ENCODE results near the gene PLXNB1. TPM values are rescaled to one million over a fixed set of nuclear protein-coding genes. Genes with fewer than 3 reads are reported as not detected.

PLXNB1 gene
- total RNA-seq, 8 experiments from 2014 or later, result 20.1 to 54.4 (median 34.7) TPM

- in situ Hi-C loops (cut with MboI; ENCODE audit: low pct_unique_long_range_greater_than_20kb in 2 of 9, low sequenced_read_pairs in 9 of 9, unreplicated experiment in 9 of 9), result loop anchor here in 1 of 9 experiments (10.0 kb wide), 1 partner anchor 84 kb away; no protein-coding TSS in a partner anchor
- no peak for ATAC-seq (replicated peaks in 6 of 8)
- H3K4me3 ChIP-seq, result no peak overlapping the region
- WGBS, 10 experiments, result 90 to 100% (median 98%) methylated on average over 1 to 3 of the region's 3 CpGs; no CpG with 5 or more reads in 4 of the 10 experiments
- H3K27ac ChIP-seq, result no peak overlapping the region
- H3K4me1 ChIP-seq (replicated peaks in 1 of 2), result peaks cover 4 to 7% of the 10 kb centered on the region in 2 donors
Observed at GRCh38 chr3:48460517-48460902, 30.6 kb upstream of the PLXNB1 start.

GRCh38 chr3:48459773-48460516 lies 30.1 kb upstream of the PLXNB1 start:
- 90 to 100% (median 100%) methylated on average over 2 to 3 of the region's 7 CpGs; no CpG with 5 or more reads in 7 of the 10 experiments for WGBS, 10 experiments
- in situ Hi-C loops (cut with MboI; ENCODE audit: low pct_unique_long_range_greater_than_20kb in 2 of 9, low sequenced_read_pairs in 9 of 9, unreplicated experiment in 9 of 9), result loop anchor here in 1 of 9 experiments (10.0 kb wide), 1 partner anchor 85 kb away; no protein-coding TSS in a partner anchor
- ATAC-seq (replicated peaks in 6 of 8), result no peak

GRCh38 chr3:48459331-48459730 lies 29.4 kb upstream of the PLXNB1 start:
- Histone ChIP-seq H3K27ac (no peak overlapping the region), H3K4me1 (replicated peaks in 1 of 2) (no peaks in the 10 kb centered on the region), H3K4me3 (no peak overlapping the region)
- no peak for ATAC-seq (replicated peaks in 6 of 8)
- WGBS, 10 experiments, result 72 to 93% (median 83%) methylated on average over 1 to 3 of the region's 3 CpGs; no CpG with 5 or more reads in 6 of the 10 experiments
- in situ Hi-C loops (cut with MboI; ENCODE audit: low pct_unique_long_range_greater_than_20kb in 2 of 9, low sequenced_read_pairs in 9 of 9, unreplicated experiment in 9 of 9), result no loop called here

More at GRCh38 chr3:48459773-48460516, 30.1 kb upstream of the PLXNB1 start:
- peaks cover under 1 to 3% of the 10 kb centered on the region in 2 donors for H3K4me1 ChIP-seq (replicated peaks in 1 of 2)
- H3K27ac ChIP-seq, result no peak overlapping the region
- H3K4me3 ChIP-seq, result no peak overlapping the region

DNA sequence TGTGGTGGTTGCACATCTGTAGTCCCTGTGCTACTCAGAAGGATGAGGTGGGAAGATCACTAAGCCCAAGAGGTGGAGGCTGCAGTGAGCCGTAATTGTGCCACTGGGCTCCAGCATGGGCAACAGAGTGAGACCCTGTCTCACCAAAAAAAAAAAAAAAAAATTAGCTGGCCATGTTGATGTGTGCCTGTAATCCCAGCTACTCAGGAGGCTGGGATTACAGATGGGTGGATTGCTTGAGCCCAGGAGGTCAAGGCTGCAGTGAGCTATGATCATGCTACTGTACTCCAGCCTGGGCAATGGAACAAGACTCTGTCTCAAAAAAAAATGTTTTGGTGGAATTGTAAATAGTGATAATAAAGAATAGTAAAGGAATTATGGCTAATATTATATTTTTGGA lies 26.6 kb upstream of the PLXNB1 start:
- WGBS, 10 experiments, result 100% methylated on average over 1 of the region's 1 CpG; no CpG with 5 or more reads in 6 of the 10 experiments
- ATAC-seq (replicated peaks in 6 of 8), result no peak
- no peaks in the 10 kb centered on the region for H3K4me1 ChIP-seq (replicated peaks in 1 of 2)
- in situ Hi-C loops (cut with MboI; ENCODE audit: low pct_unique_long_range_greater_than_20kb in 2 of 9, low sequenced_read_pairs in 9 of 9, unreplicated experiment in 9 of 9), result no loop called here
- no peak overlapping the region for H3K27ac ChIP-seq
- H3K4me3 ChIP-seq, result no peak overlapping the region

GRCh38 chr3:48451270-48451669 lies 21.4 kb upstream of the PLXNB1 start:
- ATAC-seq (replicated peaks in 6 of 8), result no peak
- WGBS, 10 experiments, result 100% methylated on average over 1 of the region's 1 CpG; no CpG with 5 or more reads in 7 of the 10 experiments
- H3K4me3 ChIP-seq, result no peak overlapping the region
- in situ Hi-C loops (cut with MboI; ENCODE audit: low pct_unique_long_range_greater_than_20kb in 2 of 9, low sequenced_read_pairs in 9 of 9, unreplicated experiment in 9 of 9), result no loop called here
- peaks cover 8 to 13% of the 10 kb centered on the region in 2 donors for H3K4me1 ChIP-seq (replicated peaks in 1 of 2)
- no peak overlapping the region for H3K27ac ChIP-seq

GRCh38 chr3:48446425-48447193 lies 16.7 kb upstream of the PLXNB1 start, which contains the start of gene ATRIP:
Gene ATRIP, plus strand, starts transcription at chr3:48446737. Its CDS starts 109 bp downstream, at chr3:48446846.
- 0 to 4% (median 0%) methylated on average over 1 to 9 of the region's 91 CpGs; no CpG with 5 or more reads in 4 of the 10 experiments for WGBS, 10 experiments
- peak; percentile 91 to 95 (median 93) for ATAC-seq (replicated peaks in 6 of 8)
- peaks cover 16 to 19% of the 10 kb centered on the region in 2 donors for H3K4me1 ChIP-seq (replicated peaks in 1 of 2)
- H3K4me3 ChIP-seq, result peak within 1 kb of the TSS; percentile 65 to 91 (median 83)
- H3K27ac ChIP-seq, result peak within 1 kb of the TSS; percentile 73 to 77
- in situ Hi-C loops (cut with MboI; ENCODE audit: low pct_unique_long_range_greater_than_20kb in 2 of 9, low sequenced_read_pairs in 9 of 9, unreplicated experiment in 9 of 9), result loop anchor here in 5 of 9 experiments (25.0 kb wide), 2 partner anchors 184 to 209 kb away; partner anchors contain the start of gene ZNF589 (in 1 of the 5)

DNA sequence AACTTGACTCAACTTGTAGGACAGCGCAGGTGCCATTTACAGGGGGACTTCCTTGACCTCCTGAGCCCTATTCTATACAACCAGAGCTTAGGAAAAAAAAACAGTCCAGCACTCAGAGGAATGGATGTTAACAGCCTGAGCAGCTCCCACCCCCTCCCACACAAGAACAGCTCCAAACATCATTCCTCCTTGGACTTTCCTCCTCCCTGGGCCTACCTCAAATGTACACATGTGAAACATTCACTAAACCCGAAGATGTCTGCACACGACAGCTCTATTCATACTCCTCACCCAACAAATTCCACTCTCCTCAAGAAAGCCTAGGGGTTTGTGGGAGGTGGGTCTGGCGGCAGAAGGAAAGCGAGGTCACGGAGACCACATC lies 16.1 kb upstream of the PLXNB1 start:
- ATAC-seq (replicated peaks in 6 of 8), result peak in 1 of 8 experiments; percentile 5
- peak overlapping the region; percentile 65 to 91 (median 83) for H3K4me3 ChIP-seq
- in situ Hi-C loops (cut with MboI; ENCODE audit: low pct_unique_long_range_greater_than_20kb in 2 of 9, low sequenced_read_pairs in 9 of 9, unreplicated experiment in 9 of 9), result loop anchor here in 5 of 9 experiments (25.0 kb wide), 2 partner anchors 184 to 209 kb away; partner anchors contain the start of gene ZNF589 (in 1 of the 5)
- H3K27ac ChIP-seq, result peak overlapping the region; percentile 55 to 62
- H3K4me1 ChIP-seq (replicated peaks in 1 of 2), result peaks cover 22 to 25% of the 10 kb centered on the region in 2 donors
- 0 to 80% (median 25%) methylated on average over 1 to 5 of the region's 6 CpGs; no CpG with 5 or more reads in 3 of the 10 experiments for WGBS, 10 experiments

- in situ Hi-C loops (cut with MboI; ENCODE audit: low pct_unique_long_range_greater_than_20kb in 2 of 9, low sequenced_read_pairs in 9 of 9, unreplicated experiment in 9 of 9), result loop anchor here in 5 of 9 experiments (25.0 kb wide), 2 partner anchors 183 to 208 kb away; partner anchors contain the start of gene ZNF589 (in 1 of the 5)
- no peak overlapping the region for H3K27ac ChIP-seq
- no peak for ATAC-seq (replicated peaks in 6 of 8)
- peaks cover 24 to 27% of the 10 kb centered on the region in 2 donors for H3K4me1 ChIP-seq (replicated peaks in 1 of 2)
- H3K4me3 ChIP-seq, result peak overlapping the region in 2 of 5 donors; percentile 71 to 84
- WGBS, 10 experiments, result 52 to 100% (median 85%) methylated on average over 3 to 6 of the region's 6 CpGs; no CpG with 5 or more reads in 1 of the 10 experiments
Observed at GRCh38 chr3:48445277-48445882, 15.5 kb upstream of the PLXNB1 start.

DNA sequence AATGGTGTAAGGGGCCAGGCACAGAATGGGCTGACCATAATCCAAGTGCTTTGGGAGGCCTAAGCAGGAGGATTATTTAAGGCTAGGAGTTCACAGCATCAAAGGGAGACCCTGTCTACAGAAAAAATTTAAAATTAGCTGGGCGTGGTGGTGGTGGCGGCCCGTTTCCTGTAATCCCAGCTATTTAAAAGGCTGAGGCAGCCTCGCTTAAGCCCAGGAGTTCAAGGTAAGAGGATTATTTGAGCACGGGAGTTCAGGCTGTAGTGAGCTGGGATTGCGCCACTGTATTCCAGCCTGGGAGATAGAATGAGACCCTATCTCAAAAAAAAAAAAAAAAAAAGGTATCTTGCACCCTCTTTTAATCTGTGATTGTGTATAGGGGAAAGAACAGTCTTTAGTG lies 12.1 kb upstream of the PLXNB1 start:
- in situ Hi-C loops (cut with MboI; ENCODE audit: low pct_unique_long_range_greater_than_20kb in 2 of 9, low sequenced_read_pairs in 9 of 9, unreplicated experiment in 9 of 9), result loop anchor here in 5 of 9 experiments (25.0 kb wide), 2 partner anchors 180 to 205 kb away; partner anchors contain the start of gene ZNF589 (in 1 of the 5)
- WGBS, 10 experiments, result 40 to 100% (median 86%) methylated on average over 1 to 6 of the region's 6 CpGs; no CpG with 5 or more reads in 2 of the 10 experiments
- ATAC-seq (replicated peaks in 6 of 8), result no peak
- Histone ChIP-seq H3K4me3 (no peak overlapping the region), H3K27ac (no peak overlapping the region), H3K4me1 (replicated peaks in 1 of 2) (peaks cover 20 to 21% of the 10 kb centered on the region in 2 donors)

- H3K27ac ChIP-seq, result peak overlapping the region; percentile 78 to 90
- peaks cover 16% of the 10 kb centered on the region in 2 donors for H3K4me1 ChIP-seq (replicated peaks in 1 of 2)
- H3K4me3 ChIP-seq, result peak overlapping the region; percentile 62 to 94 (median 77)
- peak in 3 of 8 experiments; percentile 6 to 8 (median 7) for ATAC-seq (replicated peaks in 6 of 8)
- in situ Hi-C loops (cut with MboI; ENCODE audit: low pct_unique_long_range_greater_than_20kb in 2 of 9, low sequenced_read_pairs in 9 of 9, unreplicated experiment in 9 of 9), result loop anchor here in 5 of 9 experiments (25.0 kb wide), 2 partner anchors 178 to 203 kb away; partner anchors contain the start of gene ZNF589 (in 1 of the 5)
- 0 to 6% (median 2%) methylated on average over 2 to 11 of the region's 21 CpGs; no CpG with 5 or more reads in 1 of the 10 experiments for WGBS, 10 experiments
Observed at GRCh38 chr3:48440590-48440958, 10.7 kb upstream of the PLXNB1 start.

- in situ Hi-C loops (cut with MboI; ENCODE audit: low pct_unique_long_range_greater_than_20kb in 2 of 9, low sequenced_read_pairs in 9 of 9, unreplicated experiment in 9 of 9), result loop anchor here in 7 of 9 experiments (10.0 to 25.0 kb wide), 4 partner anchors 165 to 203 kb away; partner anchors contain the start of gene ZNF589 (in 1 of the 7)
- Histone ChIP-seq H3K27ac (peak within 1 kb of the TSS; percentile 78 to 90), H3K4me1 (replicated peaks in 1 of 2) (peaks cover 14 to 16% of the 10 kb centered on the region in 2 donors), H3K4me3 (peak within 1 kb of the TSS; percentile 62 to 94 (median 77))
- WGBS, 10 experiments, result 0 to 1% (median 0%) methylated on average over 2 to 27 of the region's 54 CpGs; no CpG with 5 or more reads in 3 of the 10 experiments
- peak; percentile 90 to 98 (median 96) for ATAC-seq (replicated peaks in 6 of 8)
Observed at GRCh38 chr3:48439820-48440589, 10.1 kb upstream of the PLXNB1 start, which contains the start of the genes CCDC51 and TMA7. Gene CCDC51, minus strand, starts transcription at chr3:48440119. Its CDS starts 4,991 bp downstream, at chr3:48435128. Gene TMA7, plus strand, starts transcription at chr3:48440257. Its CDS starts 40 bp downstream, at chr3:48440297.

All from motor neuron (in vitro differentiated cells).